SK-N-DZ (cell line): Measurements from ENCODE around the gene SCYGR5.
"Not testable (repeated sequence)": the region's sequence is repeated elsewhere in the genome, so short reads cannot be mapped to it uniquely, and the experiment has no call there.

ENCODE experiments used
- DNase-seq: peaks from one replicate; pipeline ENCODE4 v3.0.0-alpha.2; 2015; ENCODE audit warnings: low spot score

Gene SCYGR5

DNA sequence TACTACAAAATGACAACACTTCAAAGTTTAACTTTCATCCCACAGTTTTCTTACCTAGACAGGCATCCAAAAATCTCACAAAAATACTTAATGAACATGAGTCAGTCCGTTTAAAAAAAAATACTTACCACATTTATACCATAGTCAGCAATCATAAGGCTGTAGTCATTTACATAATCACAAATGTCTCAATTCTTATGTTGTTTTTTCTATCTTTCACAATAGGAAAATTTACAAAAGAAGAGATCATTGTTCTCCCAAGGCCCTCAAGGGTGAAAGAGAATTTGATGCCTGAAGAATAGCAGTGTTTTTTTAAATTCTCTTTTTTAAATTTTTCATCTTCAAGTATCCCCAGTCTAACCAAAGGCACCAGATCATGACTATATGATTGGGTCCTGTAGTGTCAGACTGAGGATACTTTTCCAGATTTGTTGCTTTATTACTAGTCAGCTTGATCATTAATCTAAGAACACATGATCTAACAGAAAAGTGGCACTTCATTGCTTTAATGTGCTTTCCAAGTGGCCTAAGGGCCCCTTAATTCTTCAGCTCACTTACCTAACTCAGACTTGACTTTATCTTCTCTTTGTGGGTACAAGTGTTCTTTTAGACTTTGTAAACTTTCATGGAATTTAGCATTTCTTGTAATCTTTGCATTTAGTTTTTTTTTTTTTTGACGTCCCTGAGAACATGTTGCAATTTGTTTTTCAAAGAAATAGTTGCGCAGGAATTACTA, 4.7 kb downstream of the SCYGR5 start:
- DNase-seq = no peak

DNA sequence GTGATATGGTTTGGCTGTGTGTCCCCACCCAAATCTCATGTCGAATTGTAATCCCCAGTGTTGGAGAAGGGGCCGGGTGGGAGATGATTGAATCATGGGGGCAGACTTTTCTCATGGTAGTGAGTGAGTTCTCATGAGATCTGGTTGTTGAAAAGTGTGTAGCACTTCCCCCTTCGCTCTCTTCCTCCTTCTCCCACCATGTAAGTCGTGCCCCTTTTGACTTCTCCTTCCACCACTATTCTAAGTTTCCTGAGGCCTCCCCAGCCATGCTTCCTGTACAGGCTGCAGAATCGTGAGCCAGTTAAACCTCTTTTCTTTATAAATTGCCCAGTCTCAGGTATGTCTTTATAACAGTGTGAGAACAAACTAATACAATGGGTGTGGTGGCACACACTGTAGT, 7.0 kb downstream of the SCYGR5 start:
- not testable (repeated sequence) for DNase-seq

DNA sequence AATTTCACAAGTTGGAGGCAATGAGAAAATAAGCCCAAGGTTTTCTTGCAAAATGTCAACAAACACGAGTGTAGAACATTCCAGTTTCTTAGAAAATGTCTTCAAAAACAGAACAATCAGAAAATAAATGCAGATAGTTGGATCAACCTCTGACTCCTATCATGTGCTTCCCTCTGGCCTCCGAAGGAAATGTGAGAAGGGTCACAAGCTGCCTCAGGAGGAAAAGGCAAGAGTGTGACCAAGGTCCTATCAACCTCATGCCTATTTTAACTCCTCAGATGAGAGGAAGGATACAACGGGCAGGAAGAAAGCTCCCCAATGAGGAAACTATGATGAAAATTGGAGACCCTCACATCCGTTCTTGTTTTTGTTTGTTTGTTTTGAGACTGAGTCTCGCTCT, 7.9 kb downstream of the SCYGR5 start:
- DNase-seq = no peak

DNA sequence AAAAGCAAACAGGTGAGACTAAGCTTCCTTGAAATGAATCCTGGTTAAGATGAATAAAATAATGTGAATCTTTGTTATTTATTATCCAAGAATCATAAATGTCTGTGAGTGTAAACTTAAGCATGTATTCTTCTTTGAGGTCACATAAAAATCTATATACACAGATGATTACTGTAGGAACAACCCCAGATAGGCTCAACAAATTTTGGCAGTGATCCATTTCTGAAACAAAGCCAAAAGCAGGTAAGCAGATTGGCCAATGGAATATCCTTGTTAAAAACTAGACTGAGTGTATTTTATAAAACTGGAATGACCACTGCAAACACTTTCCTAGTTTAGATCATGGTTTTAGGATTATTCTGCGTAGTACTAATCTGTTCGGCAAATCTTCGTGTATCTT, 11.3 kb downstream of the SCYGR5 start:
- no peak for DNase-seq

DNA sequence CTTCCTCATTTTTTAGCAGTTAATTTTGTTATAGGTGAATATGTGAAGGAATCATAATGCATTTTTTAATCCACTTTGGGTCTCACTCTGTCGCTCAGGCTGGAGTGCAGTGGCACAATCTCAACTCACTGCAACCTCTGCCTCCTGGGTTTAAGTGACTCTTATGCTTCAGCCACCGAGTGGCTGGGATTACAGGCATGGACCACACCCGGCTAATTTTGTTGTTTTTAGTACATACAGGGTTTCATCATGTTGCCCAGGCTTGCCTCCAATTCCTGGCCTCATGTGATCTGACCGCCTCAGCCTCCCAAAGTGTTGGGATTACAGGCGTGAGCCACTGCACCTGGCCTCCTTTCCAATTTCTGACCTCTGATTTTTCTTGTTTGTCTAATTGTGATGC, 17.7 kb downstream of the SCYGR5 start:
- DNase-seq = no peak

DNA sequence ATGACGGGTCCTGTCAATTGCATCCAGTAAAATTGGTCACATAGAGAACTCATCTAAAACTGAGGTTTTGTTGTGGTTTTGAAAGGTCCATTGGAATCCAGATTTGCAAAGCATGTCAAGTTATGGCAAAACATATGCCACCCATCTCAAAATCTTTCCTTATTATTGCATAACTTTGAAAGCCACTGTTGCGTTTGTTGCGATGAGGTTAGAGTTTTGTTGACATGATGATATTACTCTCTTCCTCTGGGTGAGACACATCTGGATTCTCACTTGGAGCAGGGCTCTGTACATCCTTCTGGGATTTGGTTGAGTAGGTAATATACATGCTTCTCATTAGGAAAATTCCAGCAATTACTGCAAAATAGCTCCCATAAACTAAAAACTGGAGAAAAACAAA, 20.6 kb downstream of the SCYGR5 start:
- DNase-seq = no peak

DNA sequence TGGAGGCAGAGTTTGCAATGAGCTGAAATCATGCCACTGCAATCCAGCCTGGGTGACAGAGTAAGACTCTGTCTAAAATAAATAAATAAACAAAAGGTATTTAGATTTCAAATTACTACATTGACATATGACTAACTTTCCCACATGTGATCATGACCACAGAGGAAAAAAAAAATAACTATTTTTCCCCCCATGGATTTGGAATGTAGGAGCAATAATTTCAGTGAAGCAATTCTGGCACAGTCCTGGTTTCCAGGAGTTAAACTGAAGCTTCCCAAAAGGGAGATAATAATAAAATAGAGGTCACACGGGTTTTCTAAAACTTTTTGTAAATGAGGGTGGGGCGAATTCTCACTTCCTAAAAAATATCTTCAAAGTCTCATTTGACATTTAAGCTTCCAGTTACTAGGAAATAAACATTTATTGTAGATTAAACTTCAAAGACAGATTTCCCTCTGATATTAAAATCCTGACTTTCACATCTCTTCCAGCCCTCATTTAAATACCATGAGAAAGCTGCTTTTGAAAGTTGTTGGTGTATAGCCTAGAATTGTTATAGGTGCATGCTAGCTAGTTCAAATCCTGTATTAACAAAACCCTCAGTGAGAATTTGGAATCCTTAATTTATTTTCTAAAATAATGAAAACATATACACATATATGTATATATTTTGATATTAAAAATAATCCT, 30.5 kb downstream of the SCYGR5 start:
- no peak for DNase-seq

DNA sequence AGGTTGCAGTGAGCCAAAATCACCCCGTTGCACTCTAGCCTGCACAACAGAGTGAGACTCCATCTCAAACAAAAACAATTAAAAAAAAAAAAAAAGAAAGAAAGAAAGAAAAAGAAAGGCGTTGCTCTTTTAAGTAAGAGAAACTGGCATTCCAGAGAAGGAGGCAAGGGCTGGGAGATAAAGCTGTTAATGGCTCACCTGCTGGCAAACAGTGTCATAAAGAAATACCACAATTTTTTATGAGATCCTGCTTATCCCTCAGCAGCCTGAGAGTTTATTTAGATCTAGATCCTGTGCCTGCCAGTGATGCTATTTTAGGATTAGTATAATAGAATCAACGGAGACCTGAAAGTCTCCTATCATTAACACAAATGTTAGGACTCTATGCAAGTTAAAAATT, 35.0 kb downstream of the SCYGR5 start:
- no peak for DNase-seq

DNA sequence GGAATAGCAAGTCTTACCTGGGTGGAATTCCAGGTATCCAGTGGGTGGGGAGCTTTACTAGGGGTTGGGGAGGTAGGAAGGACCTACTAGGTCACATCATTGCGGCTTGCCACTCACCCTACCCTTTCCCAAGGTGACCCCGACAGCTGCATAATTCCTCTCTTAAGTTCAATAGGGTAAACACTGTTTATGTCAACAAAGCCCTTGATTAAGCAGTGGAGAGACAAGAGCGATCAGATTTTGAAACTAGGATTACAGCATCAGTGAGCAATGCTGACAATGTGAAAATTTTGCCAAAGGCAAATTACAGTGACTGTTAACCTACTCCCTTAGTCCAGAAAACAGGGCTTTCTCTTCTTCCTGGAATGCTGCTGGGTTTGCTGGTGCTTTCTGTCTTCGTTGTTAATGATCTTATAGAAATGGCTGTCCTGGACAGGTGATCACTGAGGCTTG, 36.7 kb downstream of the SCYGR5 start:
- DNase-seq = no peak

DNA sequence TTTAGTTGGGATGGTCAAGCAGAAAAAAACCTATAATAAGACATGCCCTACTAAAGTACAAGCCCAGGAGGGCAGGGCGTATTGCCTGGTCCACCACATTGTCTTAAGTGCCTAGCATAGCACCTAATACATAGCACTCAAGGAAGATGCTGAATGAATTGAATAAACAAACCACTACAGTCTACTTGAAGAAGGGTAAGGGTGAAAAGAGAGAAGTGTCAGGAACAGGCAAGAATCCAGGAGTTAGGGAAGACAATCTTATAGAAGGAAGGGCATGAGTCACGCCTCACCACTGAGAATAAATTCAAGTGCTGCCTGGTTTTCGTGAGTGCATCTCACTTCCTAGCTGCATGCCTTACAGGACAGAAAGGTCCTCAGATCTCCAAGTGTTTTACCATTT, 37.4 kb downstream of the SCYGR5 start:
- DNase-seq = no peak

DNA sequence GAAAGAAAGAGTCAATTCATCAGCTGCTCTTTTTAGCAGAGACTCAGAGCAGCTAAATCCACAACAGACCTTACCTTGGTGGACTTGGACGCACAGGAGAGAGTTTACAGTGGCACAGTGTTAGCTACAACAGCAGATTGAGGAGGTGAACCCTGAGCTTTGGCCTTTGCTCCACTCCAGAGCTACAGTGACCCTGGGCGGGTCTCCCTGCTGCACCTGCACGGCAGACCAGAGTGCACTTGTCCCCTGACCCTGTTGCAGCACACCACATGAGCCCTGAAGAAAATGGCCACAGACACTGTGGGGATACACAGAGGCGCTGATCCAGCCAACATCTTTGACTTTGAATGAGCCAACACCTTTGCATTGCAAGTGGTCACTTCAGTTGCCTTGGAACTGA, 40.3 kb downstream of the SCYGR5 start:
- no peak for DNase-seq

DNA sequence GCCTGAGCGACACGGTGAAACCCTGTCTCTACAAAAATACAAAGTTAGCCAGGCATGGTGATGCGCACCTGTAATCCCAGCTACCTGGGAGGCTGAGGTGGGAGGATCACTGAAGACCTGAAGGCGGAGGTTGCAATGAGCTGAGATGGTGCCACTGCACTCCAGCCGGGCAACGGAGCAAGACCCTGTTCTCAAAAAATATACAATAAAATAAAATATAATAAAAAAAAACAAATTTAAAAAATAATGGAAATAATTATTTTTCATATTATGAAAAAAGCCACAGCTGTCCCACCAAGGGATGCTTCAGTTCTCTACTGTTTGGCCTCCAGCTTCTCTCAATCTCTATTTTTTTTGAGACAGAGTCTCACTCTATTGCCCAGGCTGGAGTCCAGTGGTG, 40.8 kb downstream of the SCYGR5 start:
- no peak for DNase-seq

DNA sequence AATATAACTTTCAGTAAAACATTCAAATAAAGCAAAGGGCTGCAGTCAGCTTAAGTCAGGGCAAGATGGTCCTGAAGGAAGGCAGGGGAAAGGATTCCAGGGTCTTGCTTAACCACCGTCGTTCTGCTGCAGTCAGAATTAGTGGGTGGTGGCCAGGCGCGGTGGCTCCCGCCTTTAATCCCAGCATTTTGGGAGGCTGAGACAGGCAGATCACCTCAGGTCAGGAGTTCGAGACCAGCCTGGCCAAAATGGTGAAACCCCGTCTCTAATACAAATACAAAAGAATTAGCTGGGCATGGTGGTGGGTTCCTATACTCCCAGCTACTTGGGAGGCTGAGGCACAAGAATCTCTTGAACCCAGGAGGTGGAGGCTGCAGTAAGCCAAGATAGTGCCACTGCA, 44.4 kb downstream of the SCYGR5 start:
- no peak for DNase-seq

DNA sequence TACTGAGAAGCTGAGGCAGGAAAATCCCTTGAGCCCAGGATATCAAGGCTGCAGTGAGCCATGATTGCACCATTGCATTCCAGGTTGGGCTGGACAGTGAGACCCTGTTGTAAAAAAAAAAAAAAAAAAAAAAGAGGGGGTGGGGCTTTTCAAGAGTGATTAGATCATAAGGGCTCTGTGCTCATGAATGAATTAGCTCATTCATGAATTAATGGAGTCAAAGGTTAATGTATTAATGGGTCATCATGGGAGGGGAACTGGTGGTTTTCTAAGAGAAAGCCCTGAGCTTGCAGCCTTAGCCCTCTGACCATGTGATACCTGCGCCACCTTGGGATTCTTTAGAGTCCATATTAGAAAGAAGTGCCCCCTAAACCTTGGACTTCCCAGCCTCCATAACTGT, 46.7 kb downstream of the SCYGR5 start:
- no peak for DNase-seq

DNA sequence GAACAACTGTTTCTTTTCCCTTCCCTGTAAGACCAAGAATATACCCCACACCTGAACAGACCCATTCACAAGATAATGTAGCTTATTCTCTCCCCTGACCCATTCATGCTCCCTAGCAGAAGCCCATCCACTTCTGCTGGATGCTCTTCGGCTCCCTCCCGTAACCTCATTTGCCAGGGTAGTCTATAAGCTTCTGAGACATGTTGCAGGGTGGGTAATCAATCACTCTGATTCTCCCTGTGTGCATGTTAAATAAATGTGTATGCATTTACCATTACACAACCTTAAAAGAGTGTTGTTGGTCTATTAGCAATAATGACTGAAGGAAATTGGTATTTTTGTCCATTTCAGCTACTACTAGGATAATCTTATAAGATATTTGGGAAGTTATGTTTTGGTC, 49.9 kb downstream of the SCYGR5 start:
- DNase-seq = no peak
